Transverse colon (tissue), 4 donors: Measurements from ENCODE around the gene IL1F10. TPM values are rescaled to one million over a fixed set of nuclear protein-coding genes. Genes with fewer than 3 reads are reported as not detected.

Experiments
- DNase-seq: peaks from one replicate; pipeline ENCODE4 v3.0.0-alpha.2; 2019
- H3K27ac ChIP-seq, 4 donors: fragments of 200-600 bp; sonication (generic); 2 replicates each; pipeline ENCODE4 v1.5.1; 2016 to 2018; ENCODE audit warnings: inconsistent platforms in 4 of 4
- H3K27me3 ChIP-seq: fragments of 200-600 bp; sonication (generic); 2 replicates; pipeline ENCODE4 v1.5.1; 2017; ENCODE audit warnings: inconsistent platforms
- H3K36me3 ChIP-seq, 4 donors: fragments of 200-600 bp; sonication (generic); 2 replicates each; pipeline ENCODE4 v1.5.1; 2017 to 2019; ENCODE audit warnings: inconsistent platforms in 4 of 4
- H3K4me1 ChIP-seq, 4 donors: fragments of 200-600 bp; sonication (generic); 2 replicates each; pipeline ENCODE4 v1.5.1; 2017 to 2020; ENCODE audit warnings: inconsistent platforms in 4 of 4
- H3K4me3 ChIP-seq, 4 donors: fragments of 200-600 bp; sonication (generic); 1 replicate in 1 of 4; 2 replicates in 3 of 4; pipeline versions ENCODE4 v1.5.1 to v1.6.1; 2017 to 2019; ENCODE audit warnings: inconsistent platforms in 4 of 4
- H3K9me3 ChIP-seq, 2 donors: fragments of 200-600 bp; sonication (generic); 2 replicates each; pipeline ENCODE4 v1.5.1; 2017 to 2019; ENCODE audit warnings: inconsistent platforms in 2 of 2
- CTCF ChIP-seq, 5 experiments: fragments of 200-600 bp in 3 of 5; fragments of 450-650 bp in 2 of 5; sonication (generic) in 3 of 5; IDR thresholded peaks; 1 replicate in 2 of 5; 2 replicates in 3 of 5; pipeline ENCODE4 v1.5.1; 2016 to 2017; ENCODE audit warnings: antibody characterized with exemption in 5 of 5, inconsistent platforms in 3 of 5, mild to moderate bottlenecking in 2 of 5, moderate library complexity in 1 of 5
- EP300 ChIP-seq: sonication (generic); formaldehyde crosslinking; IDR thresholded peaks from one replicate; pipeline ENCODE4 v1.6.1; 2017; ENCODE audit warnings: antibody characterized with exemption, low read depth
- POLR2A ChIP-seq: fragments of 450-650 bp; IDR thresholded peaks from one replicate; pipeline ENCODE4 v1.6.1; 2016; ENCODE audit warnings: antibody characterized with exemption, mild to moderate bottlenecking, moderate library complexity
- POLR2AphosphoS5 ChIP-seq, 3 donors: sonication (generic); formaldehyde crosslinking; IDR thresholded peaks; one replicate each; pipeline ENCODE4 v1.6.1; 2016; ENCODE audit warnings: antibody characterized with exemption in 3 of 3
- WGBS, 2 donors: methylation state at CpG; one replicate each; pipeline ENCODE4 v1.1.5; 2018; ENCODE audit warnings: low coverage in 1 of 2; 5-methylcytosine and 5-hydroxymethylcytosine counted together
- in situ Hi-C, 4 donors: fragments of 200-750 bp; cut with MboI; loops; one replicate each; pipeline versions ENCODE4 v1.15.0 to v1.15.1; 2017; ENCODE audit warnings: low sequenced_read_pairs in 3 of 4, low pct_ligation_motif_present in 1 of 4, low pct_unique_long_range_greater_than_20kb in 1 of 4
- intact Hi-C: fragments of 100-400 bp; cut with DNase I; formaldehyde crosslinking; loops from one replicate; pipeline ENCODE4 v1.15.1; 2023; ENCODE audit warnings: low total_unique reads
- total RNA-seq, 4 donors: library from RNA; depleted of rRNA; stranded (reverse); fragments of >200 nt; gene quantifications; one replicate each; pipeline ENCODE4 v1.1.0, GENCODE V29; 2016

Gene IL1F10
- total RNA-seq, 4 donors from 2014 or later, result not detected

GRCh38 chr2:113098532-113098931 lies 30.8 kb downstream of the IL1F10 start:
- intact Hi-C loops, result no loop called here
- H3K9me3 ChIP-seq, result no peaks in the 10 kb centered on the region
- WGBS, 2 donors, result 81% methylated on average over 6 of the region's 6 CpGs; no CpG with 5 or more reads in 1 of the 2 donors
- H3K36me3 ChIP-seq, result no peaks in the 10 kb centered on the region
- no peaks in the 10 kb centered on the region for H3K27me3 ChIP-seq
- TF ChIP-seq CTCF (IDR thresholded peaks at IDR 0.05) (no peak), EP300 (no peak), POLR2AphosphoS5 (IDR thresholded peaks at IDR 0.05) (no peak), POLR2A (no peak)
- in situ Hi-C loops, result no loop called here
- H3K27ac ChIP-seq, result no peak overlapping the region
- no peaks in the 10 kb centered on the region for H3K4me1 ChIP-seq
- DNase-seq, result no peak
- no peak overlapping the region for H3K4me3 ChIP-seq

- Histone ChIP-seq H3K27me3 (no peaks in the 10 kb centered on the region), H3K36me3 (no peaks in the 10 kb centered on the region), H3K4me3 (no peak overlapping the region), H3K9me3 (no peaks in the 10 kb centered on the region), H3K27ac (no peak overlapping the region), H3K4me1 (no peaks in the 10 kb centered on the region)
- TF ChIP-seq EP300 (no peak), POLR2AphosphoS5 (IDR thresholded peaks at IDR 0.05) (no peak), POLR2A (no peak), CTCF (IDR thresholded peaks at IDR 0.05) (no peak)
- intact Hi-C loops, result no loop called here
- 83 to 91% methylated on average over 1 to 2 of the region's 2 CpGs for WGBS, 2 donors
- no peak for DNase-seq
- in situ Hi-C loops, result no loop called here
Measured at GRCh38 chr2:113102133-113102532, 34.4 kb downstream of the IL1F10 start.

GRCh38 chr2:113103277-113103676 lies 35.5 kb downstream of the IL1F10 start:
- intact Hi-C loops, result no loop called here
- no peaks in the 10 kb centered on the region for H3K9me3 ChIP-seq
- H3K4me3 ChIP-seq, result no peak overlapping the region
- no peaks in the 10 kb centered on the region for H3K27me3 ChIP-seq
- DNase-seq, result no peak
- TF ChIP-seq POLR2A, result no peak
- no peak for TF ChIP-seq POLR2AphosphoS5 (IDR thresholded peaks at IDR 0.05)
- TF ChIP-seq CTCF (IDR thresholded peaks at IDR 0.05), result no peak
- no peak for TF ChIP-seq EP300
- in situ Hi-C loops, result no loop called here
- no peaks in the 10 kb centered on the region for H3K36me3 ChIP-seq
- no peak overlapping the region for H3K27ac ChIP-seq
- H3K4me1 ChIP-seq, result no peaks in the 10 kb centered on the region
- WGBS, 2 donors, result 83 to 91% methylated on average over 1 to 4 of the region's 4 CpGs

- no peak for DNase-seq
- no peaks in the 10 kb centered on the region for H3K4me1 ChIP-seq
- TF ChIP-seq CTCF (IDR thresholded peaks at IDR 0.05) (no peak), EP300 (no peak), POLR2A (no peak), POLR2AphosphoS5 (IDR thresholded peaks at IDR 0.05) (no peak)
- H3K9me3 ChIP-seq, result no peaks in the 10 kb centered on the region
- H3K27ac ChIP-seq, result no peak overlapping the region
- no peaks in the 10 kb centered on the region for H3K36me3 ChIP-seq
- 74% methylated on average over 3 of the region's 3 CpGs; no CpG with 5 or more reads in 1 of the 2 donors for WGBS, 2 donors
- in situ Hi-C loops (no loop called here), intact Hi-C loops (no loop called here)
- no peak overlapping the region for H3K4me3 ChIP-seq
- H3K27me3 ChIP-seq, result no peaks in the 10 kb centered on the region
Measured at GRCh38 chr2:113104054-113104611, 36.4 kb downstream of the IL1F10 start.
